Effector memory CD4-positive, alpha-beta T cell (primary cell): ENCODE measurements around the gene SLC28A1.
"Not testable (repeated sequence)": the region's sequence is repeated elsewhere in the genome, so short reads cannot be mapped to it uniquely, and the experiment has no call there.

ENCODE experiments used
- DNase-seq, 3 donors: peaks; one replicate each; pipeline ENCODE4 v3.0.0-alpha.2; 2020
- H3K27ac ChIP-seq: 2 replicates; pipeline ENCODE4 v1.7.0; 2013; ENCODE audit warnings: mild to moderate bottlenecking, low read length, moderate library complexity; ENCODE audit not compliant: insufficient read depth, poor library complexity, severe bottlenecking
- H3K27me3 ChIP-seq: replicated peaks from 2 replicates; pipeline ENCODE4 v1.7.0; 2013; ENCODE audit warnings: mild to moderate bottlenecking, low read length; ENCODE audit not compliant: insufficient read depth, control insufficient read depth, poor library complexity, severe bottlenecking
- H3K36me3 ChIP-seq: 2 replicates; pipeline ENCODE4 v1.7.0; 2013; ENCODE audit warnings: mild to moderate bottlenecking, low read length, moderate library complexity; ENCODE audit not compliant: control insufficient read depth, insufficient read depth
- H3K4me1 ChIP-seq: 2 replicates; pipeline ENCODE4 v1.7.0; 2013; ENCODE audit warnings: low read length, mild to moderate bottlenecking; ENCODE audit not compliant: control insufficient read depth, insufficient read depth, poor library complexity, severe bottlenecking
- H3K4me3 ChIP-seq: 2 replicates; pipeline ENCODE4 v1.7.0; 2013; ENCODE audit warnings: low read length, low read depth, mild to moderate bottlenecking; ENCODE audit not compliant: insufficient read depth, poor library complexity, severe bottlenecking
- H3K9me3 ChIP-seq: 2 replicates; pipeline ENCODE4 v1.7.0; 2013; ENCODE audit warnings: mild to moderate bottlenecking, low read length, moderate library complexity; ENCODE audit not compliant: control insufficient read depth

Gene SLC28A1

DNA sequence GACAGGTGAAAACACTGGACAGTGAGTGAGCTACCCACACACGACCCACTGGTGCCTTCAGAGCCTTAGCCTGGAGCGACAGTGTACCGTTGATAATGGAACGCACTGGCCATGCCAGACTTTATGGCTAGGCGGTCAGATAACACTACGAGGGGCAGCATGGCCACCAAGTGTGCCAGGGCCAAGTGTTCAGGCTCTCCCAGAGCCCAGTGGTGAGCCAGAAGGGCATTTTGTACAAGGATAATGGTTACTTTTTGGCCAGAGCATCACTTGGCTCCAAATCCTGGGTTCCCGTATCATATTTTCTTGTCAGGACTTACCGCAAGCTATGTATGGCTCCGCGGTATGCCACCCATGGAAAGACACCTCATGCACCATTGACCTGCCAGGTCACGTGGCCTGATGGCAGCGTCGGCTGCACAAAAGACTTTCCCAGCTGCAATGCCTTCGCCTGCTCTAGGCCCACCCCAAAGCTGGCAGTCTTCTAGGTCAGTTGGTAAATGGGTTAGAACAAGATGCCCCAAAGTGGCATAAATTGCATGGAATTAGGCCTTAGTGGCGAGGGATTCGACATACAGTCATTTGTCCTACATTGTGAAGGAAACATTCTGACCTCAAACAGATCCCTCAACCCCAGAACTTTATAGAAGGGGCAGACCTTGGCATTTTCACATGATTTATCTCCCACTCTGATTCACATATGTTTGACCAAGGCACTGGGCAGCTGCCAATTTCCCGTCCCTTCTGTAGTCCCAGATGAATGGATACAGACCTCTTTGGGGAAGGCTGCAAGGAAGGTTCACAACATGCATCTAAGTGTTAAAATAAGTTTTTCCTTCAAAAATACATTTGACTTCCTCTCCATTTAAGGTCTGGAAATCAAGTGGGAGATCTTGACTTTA lies 12.2 kb upstream of the SLC28A1 start:
- H3K4me3 ChIP-seq, result no peak overlapping the region
- H3K27me3 ChIP-seq, result no peaks in the 10 kb centered on the region
- no peak for DNase-seq
- H3K36me3 ChIP-seq, result no peaks in the 10 kb centered on the region
- H3K27ac ChIP-seq, result no peak overlapping the region
- no peaks in the 10 kb centered on the region for H3K9me3 ChIP-seq
- H3K4me1 ChIP-seq, result no peaks in the 10 kb centered on the region

- Histone ChIP-seq H3K4me1 (no peaks in the 10 kb centered on the region), H3K27me3 (no peaks in the 10 kb centered on the region), H3K9me3 (no peaks in the 10 kb centered on the region), H3K4me3 (no peak overlapping the region), H3K36me3 (no peaks in the 10 kb centered on the region), H3K27ac (no peak overlapping the region)
- DNase-seq, result no peak
Measured at GRCh38 chr15:84873997-84874396, 10.5 kb upstream of the SLC28A1 start.

DNA sequence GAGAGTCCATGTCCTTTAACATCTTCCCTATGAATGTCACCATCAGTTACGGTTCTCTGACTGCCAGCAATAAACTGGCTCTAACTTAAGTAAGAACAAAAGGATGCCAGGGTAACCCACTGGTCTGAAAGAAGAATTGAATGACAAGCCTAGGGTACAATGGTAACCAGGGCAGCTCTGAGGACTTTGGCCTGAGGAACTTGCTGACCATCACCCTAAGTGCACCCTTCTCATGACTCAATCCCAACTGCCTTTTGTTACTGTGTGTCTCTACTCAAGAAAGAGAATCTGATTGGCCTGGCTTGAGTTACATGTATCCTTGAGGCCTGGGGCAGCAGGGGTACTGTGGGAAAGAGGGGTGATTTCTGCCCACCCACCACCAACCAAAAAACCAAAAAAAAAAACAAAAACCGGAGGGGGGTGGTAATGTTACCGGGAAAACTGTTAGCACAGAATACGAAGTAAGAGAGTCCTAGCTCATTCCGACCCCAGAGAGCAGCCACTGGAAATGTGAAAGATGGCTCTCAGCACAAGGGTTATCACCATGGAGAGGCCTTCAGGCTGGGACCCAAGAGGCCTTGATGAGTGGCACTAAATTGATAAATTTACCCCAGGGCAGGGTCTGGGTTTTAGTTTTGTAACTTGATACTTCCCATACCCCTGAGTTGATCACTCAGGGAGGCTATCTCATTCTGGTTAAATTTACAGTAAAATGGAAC lies 9.3 kb upstream of the SLC28A1 start:
- H3K4me3 ChIP-seq, result no peak overlapping the region
- H3K9me3 ChIP-seq, result no peaks in the 10 kb centered on the region
- no peak for DNase-seq
- H3K4me1 ChIP-seq, result no peaks in the 10 kb centered on the region
- H3K27me3 ChIP-seq, result no peaks in the 10 kb centered on the region
- H3K27ac ChIP-seq, result no peak overlapping the region
- H3K36me3 ChIP-seq, result no peaks in the 10 kb centered on the region

DNA sequence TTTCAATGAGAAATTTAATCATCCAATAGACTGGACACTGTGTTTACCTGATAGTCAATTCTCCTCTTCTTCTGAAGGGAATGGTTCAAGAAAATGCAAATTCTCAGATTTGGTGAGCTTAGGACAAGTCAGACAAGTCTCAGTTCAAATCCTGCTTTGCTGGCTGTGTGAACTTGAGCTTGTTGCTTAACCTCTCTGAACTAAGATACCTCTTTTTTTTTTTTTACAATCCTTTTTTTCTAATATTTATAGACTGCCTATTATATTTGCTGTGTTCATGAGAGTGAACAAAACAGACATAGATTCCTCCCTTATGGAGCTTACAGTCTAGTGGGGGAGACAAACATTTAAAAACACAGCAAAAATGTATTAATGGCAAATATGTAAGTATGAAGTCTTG lies 8.2 kb upstream of the SLC28A1 start:
- Histone ChIP-seq H3K27ac (no peak overlapping the region), H3K9me3 (no peaks in the 10 kb centered on the region)

DNA sequence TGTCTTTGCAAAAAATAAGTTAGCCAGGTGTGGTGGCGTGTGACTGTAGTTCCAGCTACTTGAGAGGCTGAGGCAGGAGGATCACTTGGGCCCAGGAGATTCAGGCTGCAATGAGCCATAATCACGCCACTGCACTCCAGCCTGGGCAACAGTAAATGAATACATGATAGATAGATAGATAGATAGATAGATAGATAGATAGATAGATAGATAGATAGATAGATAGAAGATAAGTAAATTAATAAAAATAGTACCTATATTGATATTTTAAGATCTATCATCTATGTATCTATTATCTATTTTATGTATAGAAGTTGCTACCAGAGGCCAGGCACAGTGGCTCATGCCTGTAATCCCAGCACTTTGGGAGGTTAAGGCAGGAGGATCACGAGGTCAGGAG lies 6.8 kb upstream of the SLC28A1 start:
- H3K4me1 ChIP-seq, H3K27ac ChIP-seq, H3K4me3 ChIP-seq, H3K36me3 ChIP-seq, H3K9me3 ChIP-seq, DNase-seq, H3K27me3 ChIP-seq: not testable (repeated sequence)

More for the DNA sequence above, 8.2 kb upstream of the SLC28A1 start:
- DNase-seq, result no peak
- no peak overlapping the region for H3K4me3 ChIP-seq
- no peaks in the 10 kb centered on the region for H3K27me3 ChIP-seq
- H3K36me3 ChIP-seq, result no peaks in the 10 kb centered on the region
- no peaks in the 10 kb centered on the region for H3K4me1 ChIP-seq

DNA sequence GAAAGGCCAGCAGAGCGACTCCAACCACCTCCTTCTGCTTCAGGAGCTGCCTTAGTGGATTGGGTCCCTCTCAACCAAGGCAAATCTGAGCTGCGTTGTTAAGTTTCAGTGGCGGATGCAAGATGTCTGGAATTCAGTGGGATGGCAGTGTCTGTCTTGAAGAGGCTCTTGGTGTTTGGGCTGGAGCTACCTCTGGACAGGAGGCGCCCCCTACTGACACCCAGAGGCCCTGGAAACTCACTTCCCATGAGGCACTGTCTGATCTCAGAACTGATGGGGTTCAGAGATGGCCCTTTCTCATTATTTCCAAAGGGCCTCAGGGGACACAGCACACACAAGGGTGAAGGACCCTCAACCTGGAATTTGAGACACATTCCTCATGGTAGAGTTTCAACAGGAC lies 6.0 kb upstream of the SLC28A1 start:
- H3K4me3 ChIP-seq, result no peak overlapping the region
- no peak overlapping the region for H3K27ac ChIP-seq
- H3K9me3 ChIP-seq, result no peaks in the 10 kb centered on the region
- H3K27me3 ChIP-seq, result no peaks in the 10 kb centered on the region
- peak in 1 of 3 donors; percentile 36 for DNase-seq
- H3K36me3 ChIP-seq, result no peaks in the 10 kb centered on the region
- H3K4me1 ChIP-seq, result no peaks in the 10 kb centered on the region

GRCh38 chr15:84879088-84879780 lies 5.2 kb upstream of the SLC28A1 start:
- no peak for DNase-seq
- no peaks in the 10 kb centered on the region for H3K9me3 ChIP-seq
- H3K4me3 ChIP-seq, result no peak overlapping the region
- no peaks in the 10 kb centered on the region for H3K4me1 ChIP-seq
- H3K27me3 ChIP-seq, result no peaks in the 10 kb centered on the region
- no peaks in the 10 kb centered on the region for H3K36me3 ChIP-seq
- H3K27ac ChIP-seq, result no peak overlapping the region

DNA sequence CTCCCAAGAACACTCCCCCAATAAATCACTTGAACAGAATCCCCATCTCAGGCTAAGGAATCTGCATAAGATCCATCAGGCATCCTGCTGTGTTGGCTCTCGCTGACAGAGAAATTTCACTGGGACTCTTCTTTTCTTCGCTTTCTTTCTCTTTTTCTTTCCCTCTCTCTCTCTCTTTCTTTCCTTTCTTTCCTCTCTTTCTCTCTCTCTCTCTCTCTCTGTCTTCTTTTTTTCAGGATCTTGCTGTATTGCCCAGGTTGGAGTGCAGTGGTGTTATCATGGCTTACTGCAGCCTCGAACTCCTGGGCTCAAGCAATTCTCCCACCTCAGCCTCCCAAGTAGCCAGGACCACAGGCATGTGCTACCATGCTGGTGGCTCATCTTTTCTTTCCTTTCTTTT lies 4.5 kb upstream of the SLC28A1 start:
- no peak for DNase-seq
- Histone ChIP-seq H3K27me3 (no peaks in the 10 kb centered on the region), H3K36me3 (no peaks in the 10 kb centered on the region), H3K9me3 (no peaks in the 10 kb centered on the region), H3K4me1 (no peaks in the 10 kb centered on the region), H3K27ac (no peak overlapping the region), H3K4me3 (no peak overlapping the region)

DNA sequence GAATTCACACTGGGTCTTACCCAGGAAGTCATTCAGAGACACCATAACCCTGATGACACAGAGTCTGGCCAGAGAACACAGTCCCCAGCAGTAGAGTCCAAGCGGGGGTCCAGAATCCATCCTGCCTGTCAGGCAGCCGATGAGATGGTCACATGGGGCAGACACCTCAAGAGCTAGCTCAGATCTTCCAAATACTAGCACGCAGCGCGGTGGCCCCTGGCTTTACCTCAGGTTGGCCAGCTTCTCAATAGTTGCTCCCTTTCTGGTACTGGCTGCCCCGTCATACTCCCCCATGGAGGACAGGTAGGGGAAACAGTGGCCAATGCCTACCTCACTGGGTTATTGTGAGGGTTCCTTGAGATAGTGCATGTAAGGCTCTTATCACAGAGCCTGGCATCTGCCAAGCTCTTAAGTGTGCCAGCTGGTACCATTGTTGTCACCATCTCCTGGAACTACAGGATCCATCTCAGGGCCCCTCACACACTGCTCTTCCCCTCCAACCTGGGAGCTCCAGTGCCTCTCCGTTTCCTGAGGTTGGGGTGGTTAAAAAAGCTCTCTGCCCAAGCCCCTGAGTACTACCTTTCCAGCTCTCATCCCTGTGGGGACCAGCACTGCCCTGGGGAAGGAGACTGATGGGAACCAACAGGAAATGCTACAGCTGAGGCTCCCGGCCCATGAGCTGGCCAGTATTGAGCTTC lies 3.5 kb upstream of the SLC28A1 start:
- H3K9me3 ChIP-seq, result no peaks in the 10 kb centered on the region
- H3K36me3 ChIP-seq, result no peaks in the 10 kb centered on the region
- DNase-seq, result no peak
- no peaks in the 10 kb centered on the region for H3K27me3 ChIP-seq
- H3K4me3 ChIP-seq, result no peak overlapping the region
- no peaks in the 10 kb centered on the region for H3K4me1 ChIP-seq
- H3K27ac ChIP-seq, result no peak overlapping the region
